ENCODE data around the gene BMPER. TPM values are rescaled to one million over a fixed set of nuclear protein-coding genes. Genes with fewer than 3 reads are reported as not detected.

Gene BMPER
- total RNA-seq, 1 donor from 2014 or later: not detected

- no peak for ATAC-seq (ENCODE audit: low read depth)
- intact Hi-C loops (cut with micrococcal nuclease): no loop called here
- H3K4me1 Mint-ChIP-seq: no peaks in the 10 kb centered on the region
- DNase-seq: no peak
- H3K4me3 Mint-ChIP-seq: no peak overlapping the region
- CTCF ChIA-PET: no interaction called here
- TF ChIP-seq CTCF (IDR thresholded peaks at IDR 0.05): no peak
- no peaks in the 10 kb centered on the region for H3K9me3 Mint-ChIP-seq
- no peak overlapping the region for H3K27ac Mint-ChIP-seq
- POLR2A ChIA-PET: no interaction called here
- H3K27me3 Mint-ChIP-seq: no peaks in the 10 kb centered on the region
- H3K36me3 Mint-ChIP-seq (ENCODE audit: low read depth): no peaks in the 10 kb centered on the region
Observed at GRCh38 chr7:33979807-33980355, 74.5 kb downstream of the BMPER start.

- Mint-ChIP-seq H3K27me3 (no peaks in the 10 kb centered on the region), H3K9me3 (no peaks in the 10 kb centered on the region), H3K4me3 (no peak overlapping the region), H3K27ac (no peak overlapping the region), H3K4me1 (no peaks in the 10 kb centered on the region), H3K36me3 (ENCODE audit: low read depth) (no peaks in the 10 kb centered on the region)
- POLR2A ChIA-PET: no interaction called here
- no peak for ATAC-seq (ENCODE audit: low read depth)
- TF ChIP-seq CTCF (IDR thresholded peaks at IDR 0.05): no peak
- intact Hi-C loops (cut with micrococcal nuclease): no loop called here
- no peak for DNase-seq
- CTCF ChIA-PET: no interaction called here
Observed at GRCh38 chr7:33981226-33981625, 75.9 kb downstream of the BMPER start.

- no peaks in the 10 kb centered on the region for H3K4me1 Mint-ChIP-seq
- intact Hi-C loops (cut with micrococcal nuclease): no loop called here
- H3K4me3 Mint-ChIP-seq: no peak overlapping the region
- TF ChIP-seq CTCF (IDR thresholded peaks at IDR 0.05): no peak
- ChIA-PET POLR2A (no interaction called here), CTCF (no interaction called here)
- no peaks in the 10 kb centered on the region for H3K36me3 Mint-ChIP-seq (ENCODE audit: low read depth)
- no peaks in the 10 kb centered on the region for H3K27me3 Mint-ChIP-seq
- ATAC-seq (ENCODE audit: low read depth) (no peak), DNase-seq (no peak)
- no peaks in the 10 kb centered on the region for H3K9me3 Mint-ChIP-seq
- H3K27ac Mint-ChIP-seq: no peak overlapping the region
Observed at GRCh38 chr7:33981671-33982424, 76.5 kb downstream of the BMPER start.

- Mint-ChIP-seq H3K27ac (no peak overlapping the region), H3K9me3 (no peaks in the 10 kb centered on the region), H3K36me3 (ENCODE audit: low read depth) (no peaks in the 10 kb centered on the region), H3K27me3 (no peaks in the 10 kb centered on the region), H3K4me3 (no peak overlapping the region), H3K4me1 (no peaks in the 10 kb centered on the region)
- ChIA-PET CTCF (no interaction called here), POLR2A (no interaction called here)
- DNase-seq (no peak), ATAC-seq (ENCODE audit: low read depth) (no peak)
- no peak for TF ChIP-seq CTCF (IDR thresholded peaks at IDR 0.05)
- intact Hi-C loops (cut with micrococcal nuclease): no loop called here
Observed at GRCh38 chr7:33982425-33982786, 77.1 kb downstream of the BMPER start.

GRCh38 chr7:33986451-33986850 lies 81.1 kb downstream of the BMPER start:
- TF ChIP-seq CTCF (IDR thresholded peaks at IDR 0.05): no peak
- Mint-ChIP-seq H3K4me1 (no peaks in the 10 kb centered on the region), H3K36me3 (ENCODE audit: low read depth) (no peaks in the 10 kb centered on the region), H3K27ac (no peak overlapping the region), H3K27me3 (no peaks in the 10 kb centered on the region), H3K9me3 (no peaks in the 10 kb centered on the region), H3K4me3 (no peak overlapping the region)
- ChIA-PET POLR2A (no interaction called here), CTCF (no interaction called here)
- DNase-seq (no peak), ATAC-seq (ENCODE audit: low read depth) (no peak)
- intact Hi-C loops (cut with micrococcal nuclease): no loop called here

Data from activated B cell treated with CpG ODN at 0.5 μM for 24 hours (primary cell).